Fibroblast of lung (primary cell): ENCODE data around the gene KL.

Experiments used
- EZH2 ChIP-seq: IDR thresholded peaks from 2 replicates; pipeline ENCODE4 v1.5.1; 2012; ENCODE audit warnings: low read length, control low read depth, mild to moderate bottlenecking; ENCODE audit errors: missing control alignments
- TF ChIP-seq, protein P1 (sequence below), 2 donors: IDR thresholded peaks in 1 of 2; conservative IDR thresholded peaks in 1 of 2; 1 replicate in 1 of 2; 2 replicates in 1 of 2; pipeline ENCODE4 v1.5.1; 2011 to 2012; ENCODE audit warnings: low read length in 2 of 2, control low read depth in 1 of 2, inconsistent platforms in 1 of 2, low read depth in 1 of 2, mild to moderate bottlenecking in 1 of 2

DNA sequence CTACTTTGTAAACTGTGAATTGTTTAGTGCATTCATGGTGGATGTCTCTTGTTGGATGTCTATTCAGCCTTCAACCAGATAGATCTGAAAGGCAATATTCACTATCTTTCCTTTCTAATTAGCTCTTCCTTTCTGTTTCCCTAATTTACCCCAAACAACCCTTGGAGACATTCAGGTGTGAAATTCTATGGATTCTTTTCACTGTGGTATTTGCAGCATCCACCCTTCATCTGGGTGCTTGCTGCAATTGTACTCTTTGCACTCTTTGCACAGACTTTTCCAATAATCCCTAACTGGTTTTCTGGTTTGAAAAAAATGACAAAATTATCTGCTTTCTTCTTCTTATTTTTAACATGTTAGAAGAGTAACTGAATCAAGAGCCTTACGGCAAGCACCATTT is 56.5 kb downstream of the KL start:
- TF ChIP-seq, protein P1, sequence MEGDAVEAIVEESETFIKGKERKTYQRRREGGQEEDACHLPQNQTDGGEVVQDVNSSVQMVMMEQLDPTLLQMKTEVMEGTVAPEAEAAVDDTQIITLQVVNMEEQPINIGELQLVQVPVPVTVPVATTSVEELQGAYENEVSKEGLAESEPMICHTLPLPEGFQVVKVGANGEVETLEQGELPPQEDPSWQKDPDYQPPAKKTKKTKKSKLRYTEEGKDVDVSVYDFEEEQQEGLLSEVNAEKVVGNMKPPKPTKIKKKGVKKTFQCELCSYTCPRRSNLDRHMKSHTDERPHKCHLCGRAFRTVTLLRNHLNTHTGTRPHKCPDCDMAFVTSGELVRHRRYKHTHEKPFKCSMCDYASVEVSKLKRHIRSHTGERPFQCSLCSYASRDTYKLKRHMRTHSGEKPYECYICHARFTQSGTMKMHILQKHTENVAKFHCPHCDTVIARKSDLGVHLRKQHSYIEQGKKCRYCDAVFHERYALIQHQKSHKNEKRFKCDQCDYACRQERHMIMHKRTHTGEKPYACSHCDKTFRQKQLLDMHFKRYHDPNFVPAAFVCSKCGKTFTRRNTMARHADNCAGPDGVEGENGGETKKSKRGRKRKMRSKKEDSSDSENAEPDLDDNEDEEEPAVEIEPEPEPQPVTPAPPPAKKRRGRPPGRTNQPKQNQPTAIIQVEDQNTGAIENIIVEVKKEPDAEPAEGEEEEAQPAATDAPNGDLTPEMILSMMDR (conservative IDR thresholded peaks at IDR 0.05 in 1 of 2, IDR thresholded peaks at IDR 0.05 in 1 of 2; ENCODE audit: low read depth in 1 of 2, low read length in 2 of 2): no peak
- TF ChIP-seq EZH2: no peak
